GM19193 (cell line): ENCODE results near the gene TUSC2.
A peak's percentile ranks its signal among the peaks of the same experiment; 100 is the strongest.

ENCODE experiments used
- POLR2A ChIP-seq: IDR thresholded peaks from 4 replicates; pipeline ENCODE4 v1.6.1; 2011; ENCODE audit not compliant: insufficient read depth, insufficient read length; ENCODE audit errors: extremely low read depth

TUSC2 gene

DNA sequence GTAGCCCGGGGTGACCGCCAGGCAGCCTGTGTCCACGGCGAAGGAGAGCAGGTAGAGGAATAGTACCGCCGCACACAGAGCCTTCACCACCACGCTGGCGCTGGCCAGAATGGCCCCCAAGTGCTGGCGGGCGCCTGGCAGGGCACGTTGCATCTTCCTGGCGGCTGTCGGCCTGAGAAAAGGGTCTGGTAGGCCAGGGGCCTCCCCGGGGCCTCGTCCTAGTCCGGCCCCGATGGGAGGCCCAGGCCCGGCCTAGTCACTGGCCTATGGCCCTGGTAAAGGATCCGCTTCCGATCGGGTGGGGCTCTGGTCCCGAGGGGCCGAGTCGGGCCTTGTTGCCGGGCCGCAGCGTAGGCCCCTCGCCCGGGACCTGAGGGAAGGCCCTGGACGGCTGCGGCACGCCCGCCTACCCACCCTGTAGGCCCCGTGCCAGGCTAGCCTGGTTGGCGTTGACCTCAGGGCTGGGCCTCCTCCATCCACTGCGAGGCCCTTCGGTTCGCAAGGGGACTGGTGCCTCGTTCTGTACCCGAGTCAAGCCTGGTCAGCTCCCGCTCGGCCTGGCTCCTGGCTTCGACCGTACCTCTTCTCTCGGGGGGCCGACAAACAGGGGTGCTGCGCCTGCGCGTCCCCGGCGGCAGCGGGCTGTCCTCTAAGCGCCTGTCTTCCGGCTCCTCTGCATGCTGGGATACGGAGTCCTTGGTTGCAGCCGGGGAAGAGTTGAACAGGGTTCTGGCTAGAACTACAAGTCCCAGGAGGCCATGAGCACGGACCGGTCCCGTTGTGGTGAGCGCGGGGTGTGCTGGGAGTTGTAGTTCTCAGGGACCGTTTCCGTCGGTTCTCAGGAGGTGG, 31.1 kb upstream of the TUSC2 start, which contains the start of gene TMEM115:
Gene TMEM115 (minus strand): TSS at position 611 of the 849 bp plus-strand sequence. CDS start 458 bp downstream, at position 153.
- TF ChIP-seq POLR2A = peak; percentile 63

- TF ChIP-seq POLR2A = no peak
These were observed 30.4 kb upstream of the TUSC2 start for GRCh38 chr3:50358355-50358910.

GRCh38 chr3:50357481-50357880, 29.5 kb upstream of the TUSC2 start:
- no peak for TF ChIP-seq POLR2A

DNA sequence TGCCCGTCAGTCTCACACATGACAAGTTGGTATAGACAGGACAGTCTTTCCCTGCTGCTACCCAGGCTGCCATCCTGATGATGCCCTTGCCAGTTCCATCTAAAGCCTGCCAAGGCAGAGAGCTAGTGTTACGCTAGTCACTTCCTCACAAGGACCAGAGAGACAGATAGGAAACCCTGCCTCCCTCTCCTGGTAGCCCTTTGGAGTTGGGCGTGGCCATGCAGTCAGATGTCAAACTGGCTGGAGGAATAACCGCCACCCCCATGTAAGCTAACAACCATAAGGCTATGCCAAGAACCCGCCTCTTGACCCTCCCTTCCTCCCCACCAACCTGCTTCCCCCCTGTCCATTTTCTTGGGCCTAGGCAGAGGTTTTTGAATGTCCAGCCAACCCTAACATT, 28.5 kb upstream of the TUSC2 start:
- no peak for TF ChIP-seq POLR2A

GRCh38 chr3:50355829-50356552, 28.0 kb upstream of the TUSC2 start:
- no peak for TF ChIP-seq POLR2A

DNA sequence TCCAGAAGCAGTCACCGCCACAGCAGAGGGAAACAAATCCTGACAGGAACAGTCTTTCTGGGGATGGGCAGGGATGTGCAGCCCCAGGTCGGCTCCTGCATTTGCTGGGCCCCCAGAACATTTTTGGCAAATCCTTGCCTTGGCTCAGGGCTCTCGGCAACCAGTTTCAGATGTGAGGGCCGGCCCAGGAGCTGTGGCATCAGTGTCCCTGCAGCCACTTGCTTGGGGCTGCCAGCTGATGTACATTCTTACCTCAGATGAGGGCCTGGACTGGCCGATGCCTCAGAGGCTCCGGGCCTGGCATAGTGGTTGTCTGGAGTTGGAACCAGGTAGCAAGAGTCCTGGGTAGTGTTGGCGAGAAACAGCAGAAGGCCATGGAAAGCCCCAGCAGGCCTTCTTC, 26.8 kb upstream of the TUSC2 start:
- no peak for TF ChIP-seq POLR2A

- TF ChIP-seq POLR2A = no peak
These were observed 26.3 kb upstream of the TUSC2 start for GRCh38 chr3:50354186-50354764.

- TF ChIP-seq POLR2A = no peak
These were observed 25.4 kb upstream of the TUSC2 start for GRCh38 chr3:50353245-50354004.

GRCh38 chr3:50352781-50353180, 24.8 kb upstream of the TUSC2 start:
- TF ChIP-seq POLR2A = no peak

DNA sequence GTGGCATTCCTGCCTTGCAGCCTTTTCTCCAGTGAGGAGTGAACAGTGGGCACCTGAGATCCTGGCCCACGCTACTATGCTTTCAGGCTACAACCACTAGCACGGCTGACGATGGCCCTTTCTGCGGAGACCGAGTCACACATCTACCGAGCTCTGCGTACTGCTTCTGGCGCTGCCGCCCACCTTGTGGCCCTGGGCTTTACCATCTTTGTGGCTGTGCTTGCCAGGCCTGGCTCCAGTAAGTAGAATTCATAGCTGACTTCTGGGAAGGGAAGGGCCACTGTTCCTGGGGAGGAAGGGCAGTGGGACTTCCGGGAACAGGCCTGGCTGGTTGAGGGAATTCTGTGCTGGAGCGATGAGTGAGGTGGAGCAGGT, 23.3 kb upstream of the TUSC2 start:
- no peak for TF ChIP-seq POLR2A

- TF ChIP-seq POLR2A = peak; percentile 96
These were observed 22.7 kb upstream of the TUSC2 start, which contains the start of the genes CYB561D2 and NPRL2 for GRCh38 chr3:50350527-50351322. Gene CYB561D2 (plus strand): TSS chr3:50350862. CDS start chr3:50351434, 572 bp downstream. Gene NPRL2 (minus strand): TSS chr3:50350775. CDS start chr3:50350652, 123 bp downstream.

DNA sequence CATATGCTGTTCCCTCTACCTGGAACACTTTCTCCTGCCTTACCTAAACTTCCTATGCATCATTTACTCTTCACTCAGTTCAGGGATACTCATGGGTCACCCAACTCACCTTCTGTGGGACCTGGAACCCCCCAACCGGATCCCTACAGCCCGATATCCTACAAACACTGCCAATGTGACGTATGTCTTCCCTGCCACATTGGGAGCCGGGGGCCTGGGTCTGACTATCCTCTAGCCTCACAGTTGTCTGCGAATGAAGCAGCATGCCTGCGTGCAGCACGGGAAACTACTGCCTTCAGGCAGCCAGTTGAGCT, 22.1 kb upstream of the TUSC2 start:
- TF ChIP-seq POLR2A = no peak

GRCh38 chr3:50347187-50347813, 19.3 kb upstream of the TUSC2 start:
- TF ChIP-seq POLR2A = no peak
